ENCODE measurements around the gene IFIT3. TPM values are rescaled to one million over a fixed set of nuclear protein-coding genes. Genes with fewer than 3 reads are reported as not detected.

IFIT3 gene, protein sequence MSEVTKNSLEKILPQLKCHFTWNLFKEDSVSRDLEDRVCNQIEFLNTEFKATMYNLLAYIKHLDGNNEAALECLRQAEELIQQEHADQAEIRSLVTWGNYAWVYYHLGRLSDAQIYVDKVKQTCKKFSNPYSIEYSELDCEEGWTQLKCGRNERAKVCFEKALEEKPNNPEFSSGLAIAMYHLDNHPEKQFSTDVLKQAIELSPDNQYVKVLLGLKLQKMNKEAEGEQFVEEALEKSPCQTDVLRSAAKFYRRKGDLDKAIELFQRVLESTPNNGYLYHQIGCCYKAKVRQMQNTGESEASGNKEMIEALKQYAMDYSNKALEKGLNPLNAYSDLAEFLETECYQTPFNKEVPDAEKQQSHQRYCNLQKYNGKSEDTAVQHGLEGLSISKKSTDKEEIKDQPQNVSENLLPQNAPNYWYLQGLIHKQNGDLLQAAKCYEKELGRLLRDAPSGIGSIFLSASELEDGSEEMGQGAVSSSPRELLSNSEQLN
- 61.8 and 90.2 TPM in 2 replicates for total RNA-seq

DNA sequence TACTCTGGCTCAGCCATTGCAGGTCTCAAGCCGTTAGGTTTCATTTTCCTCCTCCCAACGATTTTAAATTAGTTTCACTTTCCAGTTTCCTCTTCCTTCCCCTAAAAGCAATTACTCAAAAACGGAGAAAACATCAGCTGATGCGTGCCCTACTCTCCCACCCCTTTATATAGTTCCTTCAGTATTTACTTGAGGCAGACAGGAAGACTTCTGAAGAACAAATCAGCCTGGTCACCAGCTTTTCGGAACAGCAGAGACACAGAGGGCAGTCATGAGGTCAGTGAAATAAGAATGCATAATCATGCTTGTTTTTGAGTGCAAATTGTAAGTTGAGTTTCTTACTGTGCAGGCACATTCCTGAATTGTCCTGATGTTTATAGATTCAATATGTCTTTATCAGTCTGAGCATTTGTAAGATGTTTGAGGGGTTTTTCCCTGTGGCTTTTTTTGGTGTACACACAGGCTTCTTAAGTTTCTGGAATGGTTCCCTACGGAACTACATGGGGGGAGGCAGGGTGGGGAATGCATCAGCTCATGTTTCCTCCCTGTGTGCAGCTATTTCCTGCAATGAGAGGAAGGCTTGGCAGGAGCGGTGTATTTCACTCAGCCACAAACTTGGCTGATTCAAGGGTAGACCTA lies at the start of gene IFIT3:
TSS of gene IFIT3 (plus strand) at position 195 of the 639 bp plus-strand sequence. CDS start at position 272, 77 bp downstream.
- peak within 1 kb of the TSS; percentile 61 for H3K4me3 ChIP-seq (ENCODE audit: low read depth, low read length)
- peak; percentile 95 for DNase-seq (ENCODE audit: low read depth)
- TF ChIP-seq, protein P1, sequence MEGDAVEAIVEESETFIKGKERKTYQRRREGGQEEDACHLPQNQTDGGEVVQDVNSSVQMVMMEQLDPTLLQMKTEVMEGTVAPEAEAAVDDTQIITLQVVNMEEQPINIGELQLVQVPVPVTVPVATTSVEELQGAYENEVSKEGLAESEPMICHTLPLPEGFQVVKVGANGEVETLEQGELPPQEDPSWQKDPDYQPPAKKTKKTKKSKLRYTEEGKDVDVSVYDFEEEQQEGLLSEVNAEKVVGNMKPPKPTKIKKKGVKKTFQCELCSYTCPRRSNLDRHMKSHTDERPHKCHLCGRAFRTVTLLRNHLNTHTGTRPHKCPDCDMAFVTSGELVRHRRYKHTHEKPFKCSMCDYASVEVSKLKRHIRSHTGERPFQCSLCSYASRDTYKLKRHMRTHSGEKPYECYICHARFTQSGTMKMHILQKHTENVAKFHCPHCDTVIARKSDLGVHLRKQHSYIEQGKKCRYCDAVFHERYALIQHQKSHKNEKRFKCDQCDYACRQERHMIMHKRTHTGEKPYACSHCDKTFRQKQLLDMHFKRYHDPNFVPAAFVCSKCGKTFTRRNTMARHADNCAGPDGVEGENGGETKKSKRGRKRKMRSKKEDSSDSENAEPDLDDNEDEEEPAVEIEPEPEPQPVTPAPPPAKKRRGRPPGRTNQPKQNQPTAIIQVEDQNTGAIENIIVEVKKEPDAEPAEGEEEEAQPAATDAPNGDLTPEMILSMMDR (IDR thresholded peaks at IDR 0.05; ENCODE audit: insufficient read depth, low read depth, low read length): no peak

DNA sequence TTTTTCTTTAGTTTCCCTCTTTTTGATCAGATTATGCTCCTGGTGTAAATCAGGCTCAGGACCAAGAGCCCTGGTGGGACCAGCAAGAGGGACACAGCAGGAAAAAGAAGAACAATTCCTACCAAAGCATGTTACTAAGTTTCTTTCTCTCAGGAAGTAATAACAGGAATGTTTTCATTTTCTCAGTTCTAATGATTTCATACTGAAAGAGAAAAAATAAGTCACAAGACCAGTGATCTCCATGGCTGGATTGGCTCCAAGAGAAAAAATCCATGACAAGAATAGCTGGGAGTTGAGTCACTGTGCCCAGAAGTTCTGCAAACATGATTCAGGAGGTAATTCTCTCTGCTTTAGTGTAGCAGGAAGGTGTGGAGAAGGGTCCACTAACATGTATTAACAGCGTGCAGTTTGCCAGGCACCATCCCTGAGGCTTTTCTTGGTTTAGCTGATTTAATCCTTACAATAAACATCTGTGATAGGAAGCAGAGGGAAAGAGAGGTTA lies 49.7 kb upstream of the IFIT3 start:
- DNase-seq (ENCODE audit: low read depth): peak; percentile 98
- H3K4me3 ChIP-seq (ENCODE audit: low read depth, low read length): peak overlapping the region; percentile 4
- TF ChIP-seq, protein P1 (IDR thresholded peaks at IDR 0.05; ENCODE audit: insufficient read depth, low read depth, low read length): no peak

DNA sequence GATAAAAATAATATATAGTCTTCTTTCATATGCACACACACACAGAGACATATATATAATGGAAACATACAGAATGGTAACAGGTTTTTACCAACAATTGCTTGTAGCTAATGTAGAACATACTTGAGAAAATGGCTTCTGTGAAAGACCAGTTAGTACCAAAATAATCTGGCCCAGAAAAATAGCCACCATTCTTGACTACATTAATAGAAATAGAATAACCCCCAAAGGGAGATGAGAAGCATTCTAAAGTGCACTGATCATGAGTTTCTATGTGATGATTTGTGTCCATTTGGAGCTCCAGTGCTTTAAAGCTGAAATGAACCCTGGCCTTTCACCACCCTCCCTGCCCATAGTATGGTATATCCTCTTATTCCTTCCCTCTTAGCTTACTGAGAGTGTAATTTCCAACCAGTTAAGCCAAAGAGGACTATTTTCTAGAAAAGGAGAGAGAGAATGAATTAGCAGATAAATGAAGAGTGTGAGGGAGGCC lies 48.9 kb upstream of the IFIT3 start:
- no peak for DNase-seq (ENCODE audit: low read depth)
- no peak overlapping the region for H3K4me3 ChIP-seq (ENCODE audit: low read depth, low read length)
- TF ChIP-seq, protein P1 (IDR thresholded peaks at IDR 0.05; ENCODE audit: insufficient read depth, low read depth, low read length): no peak

DNA sequence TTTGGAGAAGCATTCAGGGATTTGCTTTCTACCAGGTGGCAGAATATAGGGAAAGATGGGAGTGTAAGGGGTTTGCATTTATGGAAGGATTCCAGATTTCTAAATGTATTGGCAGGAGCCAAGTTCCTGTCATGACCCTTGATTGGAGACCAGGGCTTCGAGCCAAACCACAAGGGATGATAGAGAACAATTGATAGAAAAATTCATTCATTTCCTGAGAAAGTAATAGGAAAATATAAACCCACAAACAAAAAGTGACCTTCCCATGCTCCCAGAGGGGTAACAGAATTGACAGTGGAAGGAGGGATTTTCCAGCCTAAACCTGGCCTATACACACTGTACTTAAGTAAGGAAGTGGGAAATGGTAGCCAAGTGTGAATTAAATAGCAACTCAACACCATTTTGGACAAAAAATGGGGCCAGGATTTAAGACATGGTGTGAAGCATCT lies 48.4 kb upstream of the IFIT3 start:
- TF ChIP-seq, protein P1 (IDR thresholded peaks at IDR 0.05; ENCODE audit: insufficient read depth, low read depth, low read length): no peak
- DNase-seq (ENCODE audit: low read depth): peak; percentile 27
- no peak overlapping the region for H3K4me3 ChIP-seq (ENCODE audit: low read depth, low read length)

DNA sequence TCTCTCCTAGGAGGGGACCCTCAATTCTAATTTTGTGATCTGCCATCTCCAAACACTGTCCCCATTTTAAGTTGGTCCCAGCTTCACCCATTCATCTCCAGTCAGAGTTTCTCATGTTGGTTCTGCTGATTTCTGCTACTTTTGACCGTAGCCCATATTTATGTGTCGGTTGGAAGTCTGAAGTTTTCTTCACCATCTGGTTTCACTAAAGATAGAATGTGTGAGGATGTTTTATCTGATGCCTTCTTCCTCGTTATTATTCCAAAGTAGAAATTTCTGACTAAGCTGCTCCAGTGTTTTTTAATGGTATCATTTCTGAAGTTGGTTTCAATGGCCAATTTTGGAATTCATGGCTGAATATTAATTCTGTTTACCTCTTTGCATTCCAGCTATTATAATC lies 47.3 kb upstream of the IFIT3 start:
- no peak overlapping the region for H3K4me3 ChIP-seq (ENCODE audit: low read depth, low read length)
- TF ChIP-seq, protein P1 (IDR thresholded peaks at IDR 0.05; ENCODE audit: insufficient read depth, low read depth, low read length): no peak
- DNase-seq (ENCODE audit: low read depth): peak; percentile 46

DNA sequence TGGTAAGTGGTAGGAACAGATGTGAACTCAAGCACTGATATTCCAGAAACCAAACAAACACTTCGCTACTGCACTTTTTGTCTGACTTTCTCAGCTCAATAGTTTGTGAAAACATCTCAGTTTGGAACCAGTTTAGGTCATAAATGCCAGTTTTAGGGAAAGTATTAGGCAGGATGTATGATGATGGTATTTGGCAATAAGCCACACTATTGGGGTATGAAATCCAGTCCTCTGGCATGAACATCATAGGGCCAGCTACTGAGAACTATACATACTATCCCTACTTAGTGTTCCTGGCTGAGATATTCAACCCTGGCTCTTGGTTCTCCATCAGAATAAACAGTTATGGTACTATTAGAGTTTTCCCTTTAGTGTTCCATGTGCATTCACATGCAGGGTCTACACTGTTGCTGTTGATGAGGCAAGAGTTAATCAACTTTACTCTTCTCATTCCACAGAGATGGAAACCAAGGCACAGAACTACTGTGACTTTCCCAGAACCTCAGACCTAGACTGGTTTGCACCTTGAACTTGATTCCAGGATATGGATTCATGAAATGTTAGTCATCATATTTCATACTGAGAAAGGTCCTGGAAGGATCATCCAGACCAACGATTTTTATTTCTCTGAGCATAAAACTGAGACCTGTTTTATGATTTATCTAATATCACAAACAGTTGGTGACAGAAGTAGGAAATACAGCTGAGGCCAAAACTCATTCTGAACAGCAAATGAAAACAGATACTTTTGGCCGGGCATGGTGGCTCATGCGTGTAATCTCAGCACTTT lies 46.0 kb upstream of the IFIT3 start:
- DNase-seq (ENCODE audit: low read depth): no peak
- H3K4me3 ChIP-seq (ENCODE audit: low read depth, low read length): no peak overlapping the region
- TF ChIP-seq, protein P1 (IDR thresholded peaks at IDR 0.05; ENCODE audit: insufficient read depth, low read depth, low read length): no peak
